ENCODE data around the gene METTL16. TPM values are rescaled to one million over a fixed set of nuclear protein-coding genes. Genes with fewer than 3 reads are reported as not detected.

Gene METTL16
- total RNA-seq, 4 donors from 2014 or later: 25.1 to 118 (median 49.3) TPM

- peaks cover 28 to 59% of the 10 kb centered on the region in 2 donors for H3K4me1 ChIP-seq
- peak overlapping the region; percentile 99 to 100 for H3K27ac ChIP-seq
- no peaks in the 10 kb centered on the region for H3K36me3 ChIP-seq
- H3K9me3 ChIP-seq: no peaks in the 10 kb centered on the region
- peak overlapping the region; percentile 64 to 82 for H3K4me3 ChIP-seq
- no peaks in the 10 kb centered on the region for H3K27me3 ChIP-seq
- peak; percentile 89 to 92 for DNase-seq
- intact Hi-C loops (cut with DNase I; ENCODE audit: low total_unique reads): no loop called here
- TF ChIP-seq POLR2A (IDR thresholded peaks at IDR 0.05) (peak; percentile 73 to 94), CTCF (IDR thresholded peaks at IDR 0.05) (no peak)
Measured at GRCh38 chr17:2393174-2393953, 118.3 kb downstream of the METTL16 start.

- Histone ChIP-seq H3K27ac (peak overlapping the region; percentile 99 to 100), H3K4me3 (peak overlapping the region; percentile 64 to 82), H3K4me1 (peaks cover 28 to 50% of the 10 kb centered on the region in 2 donors), H3K27me3 (no peaks in the 10 kb centered on the region), H3K9me3 (no peaks in the 10 kb centered on the region), H3K36me3 (no peaks in the 10 kb centered on the region)
- intact Hi-C loops (cut with DNase I; ENCODE audit: low total_unique reads): no loop called here
- peak in 1 of 4 experiments; percentile 16 for TF ChIP-seq CTCF (IDR thresholded peaks at IDR 0.05)
- peak; percentile 47 to 85 for TF ChIP-seq POLR2A (IDR thresholded peaks at IDR 0.05)
- DNase-seq: peak; percentile 94 to 96
Measured at GRCh38 chr17:2392252-2393173, 119.2 kb downstream of the METTL16 start.

GRCh38 chr17:2391597-2392251, 120.0 kb downstream of the METTL16 start:
- DNase-seq: no peak
- no peaks in the 10 kb centered on the region for H3K27me3 ChIP-seq
- H3K27ac ChIP-seq: peak overlapping the region; percentile 79 to 100
- peaks cover 28 to 46% of the 10 kb centered on the region in 2 donors for H3K4me1 ChIP-seq
- no peak for TF ChIP-seq CTCF (IDR thresholded peaks at IDR 0.05)
- no peak for TF ChIP-seq POLR2A (IDR thresholded peaks at IDR 0.05)
- H3K9me3 ChIP-seq: no peaks in the 10 kb centered on the region
- peak overlapping the region in 1 of 2 donors; percentile 33 for H3K4me3 ChIP-seq
- intact Hi-C loops (cut with DNase I; ENCODE audit: low total_unique reads): no loop called here
- no peaks in the 10 kb centered on the region for H3K36me3 ChIP-seq

- intact Hi-C loops (cut with DNase I; ENCODE audit: low total_unique reads): no loop called here
- no peaks in the 10 kb centered on the region for H3K27me3 ChIP-seq
- no peaks in the 10 kb centered on the region for H3K9me3 ChIP-seq
- H3K36me3 ChIP-seq: no peaks in the 10 kb centered on the region
- H3K4me1 ChIP-seq: peaks cover 19 to 33% of the 10 kb centered on the region in 2 donors
- no peak for TF ChIP-seq POLR2A (IDR thresholded peaks at IDR 0.05)
- TF ChIP-seq CTCF (IDR thresholded peaks at IDR 0.05): no peak
- DNase-seq: peak in 1 of 2 donors; percentile 70
- H3K4me3 ChIP-seq: no peak overlapping the region
- H3K27ac ChIP-seq: peak overlapping the region; percentile 79 to 100
Measured at GRCh38 chr17:2390199-2390836, 121.4 kb downstream of the METTL16 start.

Data from uterus (tissue), 4 donors.